ENCODE data around the gene ISM1.

The ISM1 gene

DNA sequence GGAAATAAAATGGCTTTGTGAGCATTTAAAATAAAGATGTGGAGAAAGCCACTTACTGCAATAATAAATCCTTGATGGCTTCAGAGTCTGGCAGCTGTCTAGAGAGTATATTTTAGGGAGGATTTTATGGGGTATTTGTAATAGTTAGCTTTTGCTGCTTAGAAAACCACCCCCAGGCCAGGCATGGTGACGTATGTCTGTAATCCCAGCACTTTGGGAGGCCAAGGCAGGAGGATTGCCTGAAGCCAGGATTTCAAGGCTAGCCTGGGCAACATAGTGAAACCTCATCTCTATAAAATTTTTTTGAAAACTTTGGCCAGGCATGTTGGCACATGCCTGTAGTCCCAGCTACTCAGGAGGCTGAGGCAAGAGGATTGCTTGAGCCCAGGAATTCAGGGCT, 63.8 kb downstream of the ISM1 start:
- DNase-seq: no peak

DNA sequence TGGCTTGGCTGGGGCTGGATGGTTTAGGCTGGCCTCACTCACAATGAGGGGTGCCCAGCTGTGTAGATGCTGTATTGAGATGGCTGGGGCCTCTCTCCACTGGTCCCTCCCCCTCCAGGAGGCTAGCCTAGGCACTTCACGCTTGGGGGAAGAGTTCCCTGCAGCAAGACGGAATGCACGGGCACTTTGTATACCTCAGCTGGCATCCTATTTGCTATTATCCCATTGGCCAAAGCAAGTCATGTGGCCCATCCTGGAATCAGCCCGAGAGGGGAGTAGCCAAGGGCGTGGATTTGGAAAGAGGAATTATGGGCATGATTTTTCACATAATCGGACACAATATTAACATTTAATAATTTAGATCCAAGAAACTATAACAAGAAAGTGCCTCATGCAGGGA, 64.3 kb downstream of the ISM1 start:
- no peak for DNase-seq

- DNase-seq: no peak
Observed at GRCh38 chr20:13286052-13286451, 65.0 kb downstream of the ISM1 start.

DNA sequence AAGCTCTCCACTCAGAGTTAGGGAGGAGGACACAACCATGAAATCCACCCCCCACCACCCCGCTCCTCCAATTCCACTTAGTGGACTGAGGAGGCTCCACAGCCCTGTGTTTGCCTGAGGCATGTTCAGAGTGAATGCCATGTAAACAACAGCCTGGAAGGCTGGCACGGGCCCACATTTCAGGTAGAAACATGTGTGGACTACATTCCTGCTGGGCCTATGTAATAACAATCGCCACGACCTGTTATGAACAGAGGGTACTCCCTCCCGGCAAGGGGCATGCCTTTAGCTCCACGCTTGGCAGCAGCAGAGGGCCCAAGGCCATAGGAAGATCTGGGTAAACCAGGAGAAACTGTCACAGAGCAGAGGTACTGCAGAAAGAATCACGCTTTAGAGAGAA, 65.5 kb downstream of the ISM1 start:
- no peak for DNase-seq

DNA sequence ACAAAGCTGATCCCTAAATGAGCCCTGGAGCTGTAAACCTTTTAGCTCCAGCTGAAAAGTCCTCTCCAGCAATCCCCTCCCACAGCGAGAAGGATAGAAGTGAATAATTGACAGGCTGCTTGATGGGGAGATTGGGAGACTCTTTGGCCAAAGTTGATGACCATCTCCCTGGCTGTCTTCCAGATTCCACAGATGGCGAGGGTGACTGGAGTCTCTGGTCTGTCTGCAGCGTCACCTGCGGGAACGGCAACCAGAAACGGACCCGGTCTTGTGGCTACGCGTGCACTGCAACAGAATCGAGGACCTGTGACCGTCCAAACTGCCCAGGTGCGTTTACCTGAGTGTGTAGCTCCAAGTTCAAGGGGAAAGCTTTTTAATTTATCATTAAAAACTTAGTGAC, 67.3 kb downstream of the ISM1 start:
- DNase-seq: no peak

GRCh38 chr20:13289031-13289430, 68.0 kb downstream of the ISM1 start:
- DNase-seq: no peak

- no peak for DNase-seq
Observed at GRCh38 chr20:13290724-13291123, 69.7 kb downstream of the ISM1 start.

DNA sequence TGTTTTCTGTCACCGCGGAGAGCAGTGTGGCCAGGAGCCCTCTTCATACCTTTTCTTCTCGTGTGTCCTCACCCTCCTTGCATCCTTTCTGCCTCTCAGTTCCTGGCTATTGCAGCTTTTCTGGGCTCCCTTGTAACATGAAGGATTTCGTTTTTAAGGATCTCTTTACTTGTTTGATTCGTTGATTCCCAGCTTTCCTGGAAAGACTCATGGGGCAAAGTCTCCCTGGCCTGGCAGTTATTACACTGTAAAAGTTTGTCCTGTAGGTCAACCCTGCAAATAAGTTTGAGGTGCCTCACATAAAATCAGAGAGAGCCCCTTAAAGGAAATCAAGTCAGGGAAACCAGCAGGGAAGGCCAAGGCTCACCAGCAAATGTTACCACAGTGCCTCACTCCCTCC, 70.1 kb downstream of the ISM1 start:
- DNase-seq: no peak

DNA sequence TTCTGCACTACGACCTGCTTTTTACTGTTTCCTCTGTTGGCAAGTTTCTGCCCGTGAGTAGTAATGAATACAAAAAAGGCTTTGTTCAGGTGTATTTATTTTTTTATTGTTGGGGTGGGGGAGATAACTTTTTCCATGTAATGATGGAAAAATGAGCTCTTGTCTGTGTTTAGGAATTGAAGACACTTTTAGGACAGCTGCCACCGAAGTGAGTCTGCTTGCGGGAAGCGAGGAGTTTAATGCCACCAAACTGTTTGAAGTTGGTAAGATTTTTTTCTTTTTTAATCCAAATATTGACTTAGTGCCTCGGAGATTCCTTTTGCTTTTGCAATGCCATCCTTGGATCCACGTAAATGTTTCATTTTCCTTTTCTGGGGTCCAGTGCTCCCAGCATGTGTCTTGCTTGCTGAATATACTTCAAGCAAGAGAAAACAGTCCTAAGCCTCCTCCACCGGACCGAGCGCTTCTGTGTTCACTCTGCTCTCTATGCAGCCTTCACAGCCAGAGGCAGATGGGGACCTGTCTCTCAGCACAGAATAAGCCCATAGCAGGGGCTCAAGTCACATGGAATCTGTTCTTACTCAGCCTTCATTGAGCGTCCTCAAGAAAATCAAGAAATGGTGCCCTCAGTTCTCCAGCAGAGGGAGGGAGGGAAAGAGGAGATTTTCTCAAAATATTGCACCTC, 71.3 kb downstream of the ISM1 start:
- no peak for DNase-seq

DNA sequence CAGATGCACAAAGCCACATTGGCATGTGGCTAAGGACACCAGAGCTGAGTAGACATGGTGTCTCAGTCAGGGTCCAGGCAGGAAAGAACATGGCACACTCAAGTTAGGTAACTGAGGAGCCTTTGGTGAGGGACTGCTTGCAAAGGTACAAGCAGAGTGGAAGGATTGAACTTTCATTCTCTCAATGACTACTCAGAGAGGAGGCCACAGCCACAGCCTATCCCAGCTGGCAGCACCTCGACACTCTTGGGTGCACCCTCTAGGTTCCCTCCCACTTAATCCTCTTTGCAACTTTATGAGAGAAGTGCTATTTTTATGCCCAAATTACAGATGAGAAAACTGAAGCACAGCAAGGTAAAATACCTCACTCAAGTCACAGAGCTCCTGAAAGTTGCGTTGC, 73.4 kb downstream of the ISM1 start:
- no peak for DNase-seq

DNA sequence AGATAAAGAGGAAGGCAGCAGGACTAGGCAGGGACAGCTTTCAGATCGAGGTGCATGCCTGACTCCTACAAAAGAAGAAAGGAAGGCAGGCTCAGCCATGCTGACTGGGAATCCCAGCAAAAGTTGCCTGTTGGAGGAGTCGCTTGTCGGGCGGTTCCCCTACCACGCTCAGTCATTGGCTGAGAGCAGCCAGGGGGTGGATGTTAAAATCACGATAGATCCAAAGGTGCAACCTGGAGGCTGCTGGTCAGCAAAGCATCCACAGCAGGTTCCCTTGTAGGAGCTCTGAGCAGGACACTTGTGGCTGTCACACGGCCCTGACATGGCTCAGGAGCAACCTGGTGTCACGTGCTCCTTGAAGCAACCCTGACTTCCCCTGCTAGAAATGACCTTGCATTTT, 74.6 kb downstream of the ISM1 start:
- DNase-seq: no peak

DNA sequence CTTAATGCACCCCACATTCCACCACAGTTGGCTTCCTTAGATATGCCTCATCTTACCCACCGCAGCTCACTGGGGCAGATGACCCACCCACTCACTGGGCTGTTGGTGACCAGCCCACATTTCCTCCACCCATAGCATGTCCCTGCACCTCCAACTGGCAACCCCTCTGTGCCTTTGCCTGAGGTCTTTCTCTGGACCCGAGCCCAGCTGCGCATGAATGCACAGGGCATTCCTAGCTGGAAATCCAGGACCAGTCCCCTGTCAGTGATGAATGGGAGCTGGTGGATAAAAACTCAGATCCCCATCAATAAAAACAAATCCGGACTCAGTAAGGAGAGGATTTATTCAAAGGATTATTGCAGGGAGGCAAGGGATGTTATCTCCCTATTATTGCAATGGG, 75.0 kb downstream of the ISM1 start:
- no peak for DNase-seq

GRCh38 chr20:13297147-13297899, 76.2 kb downstream of the ISM1 start:
- no peak for DNase-seq

DNA sequence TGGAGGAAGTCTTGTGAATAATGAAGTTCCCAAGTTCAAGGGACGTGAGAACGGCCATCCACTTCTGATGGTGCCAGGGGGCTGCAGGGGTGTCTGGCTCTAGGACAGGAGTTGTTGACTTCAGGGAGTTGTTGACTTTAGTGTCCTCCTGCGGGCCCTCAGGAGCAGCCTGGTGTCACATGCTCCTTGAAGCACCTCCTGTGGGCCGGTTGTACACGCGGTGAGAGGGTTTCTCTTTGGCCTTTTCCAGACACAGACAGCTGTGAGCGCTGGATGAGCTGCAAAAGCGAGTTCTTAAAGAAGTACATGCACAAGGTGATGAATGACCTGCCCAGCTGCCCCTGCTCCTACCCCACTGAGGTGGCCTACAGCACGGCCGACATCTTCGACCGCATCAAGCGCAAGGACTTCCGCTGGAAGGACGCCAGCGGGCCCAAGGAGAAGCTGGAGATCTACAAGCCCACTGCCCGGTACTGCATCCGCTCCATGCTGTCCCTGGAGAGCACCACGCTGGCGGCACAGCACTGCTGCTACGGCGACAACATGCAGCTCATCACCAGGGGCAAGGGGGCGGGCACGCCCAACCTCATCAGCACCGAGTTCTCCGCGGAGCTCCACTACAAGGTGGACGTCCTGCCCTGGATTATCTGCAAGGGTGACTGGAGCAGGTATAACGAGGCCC, 77.8 kb downstream of the ISM1 start:
- DNase-seq: no peak

DNA sequence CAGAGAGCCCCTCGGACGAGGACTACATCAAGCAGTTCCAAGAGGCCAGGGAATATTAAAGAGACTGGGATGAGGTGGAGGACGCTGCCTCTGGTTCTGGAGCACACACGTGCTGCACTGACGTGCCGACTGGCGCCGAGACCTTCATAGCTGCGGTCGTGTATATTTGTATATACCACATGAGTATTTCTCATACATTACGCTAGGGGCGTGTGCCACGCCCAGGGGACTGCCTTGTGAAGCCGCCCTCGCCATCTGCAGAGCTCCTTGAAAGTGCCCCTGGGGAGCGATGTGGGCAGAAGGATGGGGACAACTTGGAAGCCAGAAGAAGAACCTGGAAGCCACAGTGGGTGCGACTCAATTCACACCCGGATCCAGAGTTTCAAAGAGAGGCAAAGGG, 78.3 kb downstream of the ISM1 start:
- DNase-seq: no peak

DNA sequence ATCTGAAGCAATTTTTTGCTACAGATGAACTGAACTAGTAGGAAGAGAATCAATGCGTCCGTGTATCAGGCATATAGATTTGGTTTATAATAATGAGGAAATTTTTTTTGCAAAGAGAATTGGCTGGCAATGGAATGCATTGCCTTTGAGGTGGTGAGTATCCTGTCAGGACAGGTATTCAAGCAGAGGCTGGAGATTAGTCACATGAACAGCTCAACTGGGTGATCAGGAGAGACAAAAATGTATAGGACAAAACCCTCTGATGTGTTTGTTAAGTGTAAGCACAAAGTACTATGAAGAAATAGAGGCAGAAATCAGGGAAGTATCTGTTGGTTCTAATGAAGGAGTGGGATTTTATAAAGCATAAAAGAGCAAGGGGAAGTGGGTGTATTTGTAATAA, 80.5 kb downstream of the ISM1 start:
- no peak for DNase-seq

DNA sequence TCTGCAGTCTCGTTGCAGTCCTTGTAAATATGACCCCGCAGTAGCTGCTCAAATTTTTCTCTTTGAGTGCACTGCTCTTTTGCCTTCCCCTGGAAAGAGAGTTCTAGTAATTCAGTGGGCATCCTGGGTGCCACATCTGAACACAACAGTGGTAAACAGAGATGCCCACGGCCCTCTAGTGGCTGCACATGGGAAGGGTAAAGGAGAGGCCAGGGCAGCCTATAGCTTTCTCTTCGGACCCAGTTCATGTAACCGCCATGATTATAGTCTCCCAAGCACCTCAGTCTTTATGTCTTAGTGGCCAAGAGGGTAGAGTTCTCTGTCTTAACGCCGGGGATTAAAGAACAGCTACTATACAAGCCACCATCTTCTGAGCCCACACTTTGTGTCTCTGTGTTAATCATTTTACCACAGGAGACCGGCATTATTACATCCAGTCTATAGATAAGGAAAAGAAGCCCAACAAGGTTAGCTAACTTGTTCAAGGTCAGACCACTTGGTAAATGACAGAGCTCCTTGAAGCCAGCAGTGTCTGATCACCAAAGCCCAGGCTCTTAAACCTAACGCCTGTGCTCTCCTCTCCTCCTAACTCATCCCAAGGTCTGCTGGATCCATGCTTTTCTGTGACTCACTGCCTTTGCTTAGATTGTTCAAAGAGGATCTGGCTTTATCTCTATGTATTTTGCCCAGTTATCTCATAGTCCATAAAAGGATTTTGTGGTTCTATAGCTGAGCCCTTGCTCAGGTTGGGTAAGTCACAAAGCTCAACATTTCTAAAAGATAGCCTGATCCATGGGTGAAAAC, 81.8 kb downstream of the ISM1 start:
- peak; percentile 69 for DNase-seq

DNA sequence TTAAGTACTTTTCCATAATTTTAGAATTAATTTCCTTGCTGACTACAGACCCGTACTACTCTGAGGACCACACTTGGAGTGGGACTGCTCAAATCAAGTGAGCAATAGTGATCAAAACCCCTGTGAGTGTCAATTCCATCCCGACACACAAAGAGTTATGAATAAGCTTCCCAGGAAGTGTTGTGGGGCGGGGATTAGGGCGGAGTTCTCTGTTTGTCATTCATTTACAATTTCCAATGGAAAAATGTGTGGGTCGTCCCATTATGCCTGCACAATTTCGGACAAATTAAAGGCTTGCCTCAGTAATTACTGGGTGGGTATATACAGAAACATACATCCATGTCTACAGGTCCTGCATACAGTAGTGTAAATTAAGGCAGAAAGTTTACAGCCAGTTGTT, 84.2 kb downstream of the ISM1 start:
- DNase-seq: no peak

- no peak for DNase-seq
Observed at GRCh38 chr20:13307562-13308163, 86.6 kb downstream of the ISM1 start.

DNA sequence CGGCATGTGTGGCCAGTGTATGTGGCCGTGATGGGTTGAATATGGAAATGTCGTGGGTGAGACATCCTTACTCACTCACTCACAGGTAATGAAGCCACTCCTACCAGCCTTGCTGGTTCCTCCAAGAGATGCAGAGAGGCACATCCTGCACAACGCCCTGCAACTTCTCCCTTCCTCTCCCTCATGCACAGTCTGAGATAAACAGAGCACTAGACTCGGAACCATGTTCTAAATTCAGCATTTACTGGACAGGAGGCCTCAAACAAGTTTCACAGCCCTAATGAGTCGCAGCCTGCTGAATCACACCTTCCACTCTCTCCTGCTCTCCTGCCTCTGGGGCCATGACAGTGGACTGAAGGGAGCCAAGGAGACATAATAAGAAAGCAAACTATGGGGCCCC, 91.2 kb downstream of the ISM1 start:
- DNase-seq: no peak

- no peak for DNase-seq
Observed at GRCh38 chr20:13313201-13313600, 92.1 kb downstream of the ISM1 start.

DNA sequence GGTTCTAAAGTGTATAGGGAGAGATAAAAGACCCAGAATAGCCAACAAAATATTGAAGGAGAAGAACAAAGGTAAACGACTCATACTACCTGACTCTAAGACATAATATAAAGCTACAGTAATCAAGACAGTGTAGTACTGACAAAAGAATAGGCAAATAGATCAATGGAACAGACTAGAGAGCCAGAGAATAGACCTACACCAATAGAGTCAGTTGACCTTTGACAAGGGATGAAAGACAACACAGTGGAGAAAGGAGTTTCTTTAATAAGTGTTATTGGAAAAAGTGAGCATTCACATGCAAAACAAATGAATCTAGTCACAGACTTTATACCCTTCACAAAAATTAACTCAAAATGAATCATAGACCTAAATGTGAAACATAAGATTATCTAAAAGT, 96.4 kb downstream of the ISM1 start:
- no peak for DNase-seq
